ENCODE measurements around the gene DNAAF1. TPM values are rescaled to one million over a fixed set of nuclear protein-coding genes. Genes with fewer than 3 reads are reported as not detected.

Gene DNAAF1
- total RNA-seq, 6 experiments from 2014 or later, result not detected

- Mint-ChIP-seq H3K27ac (no peak overlapping the region), H3K36me3 (ENCODE audit: low read depth) (no peaks in the 10 kb centered on the region), H3K9me3 (no peaks in the 10 kb centered on the region), H3K4me1 (ENCODE audit: low read depth) (peaks cover 34% of the 10 kb centered on the region), H3K4me3 (no peak overlapping the region), H3K27me3 (ENCODE audit: insufficient read depth) (no peaks in the 10 kb centered on the region)
- no peak for TF ChIP-seq CTCF (IDR thresholded peaks at IDR 0.05)
- DNase-seq, result peak; percentile 25
Measured at GRCh38 chr16:84104231-84104630, 40.9 kb upstream of the DNAAF1 start.

GRCh38 chr16:84105301-84105815, 39.8 kb upstream of the DNAAF1 start:
- H3K4me1 Mint-ChIP-seq (ENCODE audit: low read depth), result peaks cover 30% of the 10 kb centered on the region
- H3K27me3 Mint-ChIP-seq (ENCODE audit: insufficient read depth), result no peaks in the 10 kb centered on the region
- H3K9me3 Mint-ChIP-seq, result no peaks in the 10 kb centered on the region
- no peaks in the 10 kb centered on the region for H3K36me3 Mint-ChIP-seq (ENCODE audit: low read depth)
- H3K27ac Mint-ChIP-seq, result peak overlapping the region; percentile 8; the same call in 1 of the 2 replicates
- no peak for TF ChIP-seq CTCF (IDR thresholded peaks at IDR 0.05)
- no peak overlapping the region for H3K4me3 Mint-ChIP-seq
- DNase-seq, result no peak

GRCh38 chr16:84105948-84106740, 39.0 kb upstream of the DNAAF1 start:
- Mint-ChIP-seq H3K27me3 (ENCODE audit: insufficient read depth) (no peaks in the 10 kb centered on the region), H3K36me3 (ENCODE audit: low read depth) (no peaks in the 10 kb centered on the region), H3K9me3 (no peaks in the 10 kb centered on the region), H3K4me1 (ENCODE audit: low read depth) (peaks cover 37% of the 10 kb centered on the region), H3K27ac (no peak overlapping the region; the same call in 1 of the 2 replicates), H3K4me3 (no peak overlapping the region)
- no peak for TF ChIP-seq CTCF (IDR thresholded peaks at IDR 0.05)
- DNase-seq, result no peak

- Mint-ChIP-seq H3K9me3 (no peaks in the 10 kb centered on the region), H3K36me3 (ENCODE audit: low read depth) (no peaks in the 10 kb centered on the region), H3K4me3 (no peak overlapping the region), H3K27ac (no peak overlapping the region), H3K4me1 (ENCODE audit: low read depth) (peaks cover 37% of the 10 kb centered on the region), H3K27me3 (ENCODE audit: insufficient read depth) (no peaks in the 10 kb centered on the region)
- DNase-seq, result no peak
- no peak for TF ChIP-seq CTCF (IDR thresholded peaks at IDR 0.05)
Measured at GRCh38 chr16:84107921-84108320, 37.2 kb upstream of the DNAAF1 start.

GRCh38 chr16:84109598-84110335, 35.3 kb upstream of the DNAAF1 start:
- no peak for TF ChIP-seq CTCF (IDR thresholded peaks at IDR 0.05)
- Mint-ChIP-seq H3K9me3 (no peaks in the 10 kb centered on the region), H3K27ac (no peak overlapping the region; the same call in 1 of the 2 replicates), H3K4me1 (ENCODE audit: low read depth) (peaks cover 23% of the 10 kb centered on the region), H3K36me3 (ENCODE audit: low read depth) (no peaks in the 10 kb centered on the region), H3K4me3 (no peak overlapping the region), H3K27me3 (ENCODE audit: insufficient read depth) (no peaks in the 10 kb centered on the region)
- no peak for DNase-seq
